IMR-90 (cell line): Measurements from ENCODE around the gene TIMM50. TPM values are rescaled to one million over a fixed set of nuclear protein-coding genes. Genes with fewer than 3 reads are reported as not detected.
A peak's percentile ranks its signal among the peaks of the same experiment; 100 is the strongest.

Experiments
- ATAC-seq: fragments of 200-7000 bp; cut with Tn5 transposase; 2 replicates; pipeline ENCODE4 v1.9.1; 2020; ENCODE audit warnings: low read depth, mild to moderate bottlenecking, moderate library complexity
- BruUV-seq: library from RNA; stranded (reverse); fragments of 400-500 nt; replicated peaks from 2 replicates; lab custom pipeline; 2021; lab: Mats Ljungman, UMichigan
- CTCF ChIA-PET: fragments of 300-600 bp; formaldehyde crosslinking; extraction: SDS; loops from one replicate; lab custom pipeline; 2021; ENCODE audit warnings: antibody characterized with exemption; lab: Yijun Ruan, JAX
- POLR2A ChIA-PET: fragments of 300-600 bp; sonication (Branson Sonifier 250); formaldehyde crosslinking; loops from one replicate; lab custom pipeline; 2022; ENCODE audit warnings: antibody characterized with exemption; ENCODE audit not compliant: unreplicated experiment; lab: Charles Lee
- DNase-seq: peaks from one replicate; pipeline ENCODE4 v3.0.0; 2013
- H2AFZ ChIP-seq: replicated peaks from 2 replicates; pipeline ENCODE3; 2013; ENCODE audit warnings: low read length, mild to moderate bottlenecking; ENCODE audit not compliant: poor library complexity
- H2AK5ac ChIP-seq: 2 replicates; pipeline ENCODE4 v1.6.1; 2013; ENCODE audit warnings: low read depth, low read length, inconsistent platforms
- H2AK9ac ChIP-seq: replicated peaks from 2 replicates; pipeline ENCODE3; 2013; ENCODE audit warnings: mild to moderate bottlenecking, low read depth, low read length, moderate library complexity; ENCODE audit not compliant: poor library complexity
- H2BK120ac ChIP-seq: 2 replicates; pipeline ENCODE4 v1.6.1; 2013; ENCODE audit warnings: low read depth, low read length, inconsistent platforms
- H2BK15ac ChIP-seq: 3 replicates; pipeline ENCODE4 v1.6.1; 2013; ENCODE audit warnings: low read depth, low read length, inconsistent platforms
- H2BK20ac ChIP-seq: 2 replicates; pipeline ENCODE4 v1.6.1; 2013; ENCODE audit warnings: low read depth, mild to moderate bottlenecking, inconsistent platforms, low read length, moderate library complexity
- H2BK5ac ChIP-seq: 2 replicates; pipeline ENCODE4 v1.6.1; 2013; ENCODE audit warnings: mild to moderate bottlenecking, low read depth, low read length, inconsistent platforms; ENCODE audit not compliant: poor library complexity, severe bottlenecking
- H3K14ac ChIP-seq: replicated peaks from 2 replicates; pipeline ENCODE4 v1.6.1; 2013; ENCODE audit warnings: low read depth, low read length, inconsistent platforms
- H3K18ac ChIP-seq: 2 replicates; pipeline ENCODE4 v1.6.1; 2013; ENCODE audit warnings: low read depth, low read length, control low read depth
- H3K23ac ChIP-seq: 2 replicates; pipeline ENCODE4 v1.6.1; 2013; ENCODE audit warnings: low read depth, low read length, inconsistent platforms
- H3K27ac ChIP-seq: 2 replicates; pipeline ENCODE4 v1.5.1; 2013; ENCODE audit warnings: mild to moderate bottlenecking, control low read depth, low read length; ENCODE audit not compliant: insufficient read depth
- H3K27me3 ChIP-seq: 2 replicates; pipeline ENCODE4 v1.6.1; 2013; ENCODE audit warnings: low read length; ENCODE audit not compliant: control insufficient read depth, insufficient read depth
- H3K36me3 ChIP-seq: 2 replicates; pipeline ENCODE4 v1.6.1; 2013; ENCODE audit warnings: low read length, mixed read lengths; ENCODE audit not compliant: control insufficient read depth, insufficient read depth
- H3K4ac ChIP-seq: 2 replicates; pipeline ENCODE4 v1.6.1; 2013; ENCODE audit warnings: low read depth, low read length, inconsistent platforms
- H3K4me1 ChIP-seq: 2 replicates; pipeline ENCODE4 v1.6.1; 2013; ENCODE audit warnings: low read length, mixed read lengths; ENCODE audit not compliant: control insufficient read depth, insufficient read depth
- H3K4me2 ChIP-seq: 2 replicates; pipeline ENCODE4 v1.6.1; 2013; ENCODE audit warnings: low read depth, mild to moderate bottlenecking, control low read depth, low read length, moderate library complexity
- H3K4me3 ChIP-seq: 2 replicates; pipeline ENCODE4 v1.5.1; 2013; ENCODE audit warnings: low read depth, mild to moderate bottlenecking, control low read depth, low read length, moderate library complexity; ENCODE audit not compliant: insufficient read depth
- H3K56ac ChIP-seq: 2 replicates; pipeline ENCODE4 v1.6.1; 2013; ENCODE audit warnings: low read length, inconsistent platforms; ENCODE audit not compliant: insufficient read depth; ENCODE audit errors: extremely low read depth
- H3K79me1 ChIP-seq, 2 experiments: 2 replicates each; pipeline ENCODE4 v1.6.1; 2013; ENCODE audit warnings: low read length in 2 of 2, inconsistent platforms in 1 of 2, low read depth in 1 of 2
- H3K9ac ChIP-seq: 2 replicates; pipeline ENCODE4 v1.6.1; 2013; ENCODE audit warnings: low read depth, low read length, control low read depth
- H3K9me1 ChIP-seq: 2 replicates; pipeline ENCODE4 v1.6.1; 2013; ENCODE audit warnings: low read length, inconsistent platforms; ENCODE audit not compliant: insufficient read depth
- H3K9me3 ChIP-seq: 2 replicates; pipeline ENCODE4 v1.6.1; 2013; ENCODE audit warnings: low read length; ENCODE audit not compliant: control insufficient read depth, insufficient read depth
- H4K20me1 ChIP-seq: 2 replicates; pipeline ENCODE4 v1.6.1; 2013; ENCODE audit warnings: low read length, inconsistent platforms; ENCODE audit not compliant: insufficient read depth
- H4K5ac ChIP-seq: 2 replicates; pipeline ENCODE4 v1.6.1; 2013; ENCODE audit warnings: mild to moderate bottlenecking, low read depth, low read length, control low read depth
- H4K8ac ChIP-seq, 2 experiments: 2 replicates each; pipeline ENCODE4 v1.6.1; 2013; ENCODE audit warnings: low read depth in 2 of 2, low read length in 2 of 2, control low read depth in 1 of 2, inconsistent platforms in 1 of 2
- H4K91ac ChIP-seq: 2 replicates; pipeline ENCODE4 v1.6.1; 2013; ENCODE audit warnings: low read depth, low read length, inconsistent platforms; ENCODE audit not compliant: insufficient read depth
- BHLHE40 ChIP-seq: fragments of 150-350 bp; IDR thresholded peaks from 2 replicates; pipeline ENCODE4 v1.6.1; 2016; ENCODE audit warnings: mild to moderate bottlenecking, low read depth, low read length
- FOS ChIP-seq: fragments of 150-350 bp; IDR thresholded peaks from 2 replicates; pipeline ENCODE4 v1.6.1; 2016; ENCODE audit warnings: low read depth, low read length
- MAZ ChIP-seq: IDR thresholded peaks from 2 replicates; pipeline ENCODE4 v1.6.1; 2012; ENCODE audit warnings: low read depth, mild to moderate bottlenecking, low read length, improper control_type of control experiment, moderate library complexity, borderline replicate concordance
- MXI1 ChIP-seq: IDR thresholded peaks from 2 replicates; pipeline ENCODE4 v1.6.1; 2012; ENCODE audit warnings: low read depth, mild to moderate bottlenecking, low read length, moderate library complexity, borderline replicate concordance
- RAD21 ChIP-seq: IDR thresholded peaks from 2 replicates; pipeline ENCODE4 v1.6.1; 2012; ENCODE audit warnings: low read length, improper control_type of control experiment
- SMC3 ChIP-seq: fragments of 150-350 bp; IDR thresholded peaks from 2 replicates; pipeline ENCODE4 v1.6.1; 2016; ENCODE audit warnings: low read depth, mild to moderate bottlenecking, antibody characterized with exemption, low read length, moderate library complexity
- WGBS, 2 experiments: methylation state at CpG; one replicate each; pipeline versions ENCODE4 v1.1.5 to v1.1.7; 2013; ENCODE audit warnings: missing lambda C conversion rate in 2 of 2; ENCODE audit not compliant: insufficient read length in 1 of 2; ENCODE audit errors: extremely low coverage in 2 of 2; 5-methylcytosine and 5-hydroxymethylcytosine counted together
- dilution Hi-C: fragments of 300-500 bp; cut with HindIII; formaldehyde crosslinking; loops from one replicate; pipeline ENCODE4 v1.14.3; 2018; ENCODE audit warnings: low sequenced_read_pairs; ENCODE audit not compliant: unreplicated experiment
- in situ Hi-C: fragments of 300-500 bp; cut with MboI; formaldehyde crosslinking; loops from 3 replicates; pipeline ENCODE4 v1.14.3; 2019; ENCODE audit warnings: low sequenced_read_pairs, inconsistent platforms, mixed read lengths
- intact Hi-C: fragments of 100-400 bp; cut with micrococcal nuclease; formaldehyde crosslinking; loops from 2 replicates; pipeline ENCODE4 v1.10.0; 2022
- polyA plus RNA-seq, 3 experiments: library from polyadenylated mRNA; depleted of rRNA; stranded (reverse); fragments of >200 nt; gene quantifications; 2 replicates each; pipeline ENCODE4 v1.2.3, GENCODE V29; 2012; ENCODE audit warnings: low replicate concordance in 1 of 3
- total RNA-seq: library from RNA; depleted of rRNA; stranded (reverse); fragments of >200 nt; gene quantifications from 2 replicates; pipeline ENCODE4 v1.2.3, GENCODE V29; 2012
- TF ChIP-seq, protein P1 (sequence below): conservative IDR thresholded peaks from 2 replicates; pipeline ENCODE4 v1.5.1; 2012; ENCODE audit warnings: mild to moderate bottlenecking, low read depth, low read length, improper control_type of control experiment
- TF ChIP-seq, protein P2 (sequence below): fragments of 150-350 bp; IDR thresholded peaks from 2 replicates; pipeline ENCODE4 v1.6.1; 2017; ENCODE audit warnings: mild to moderate bottlenecking, antibody characterized with exemption, low read length, low read depth

TIMM50 gene
- total and polyA plus RNA-seq, 2 of the 4 experiments (the other 2 are of a cell fraction), result 52.0 to 76.8 TPM

DNA sequence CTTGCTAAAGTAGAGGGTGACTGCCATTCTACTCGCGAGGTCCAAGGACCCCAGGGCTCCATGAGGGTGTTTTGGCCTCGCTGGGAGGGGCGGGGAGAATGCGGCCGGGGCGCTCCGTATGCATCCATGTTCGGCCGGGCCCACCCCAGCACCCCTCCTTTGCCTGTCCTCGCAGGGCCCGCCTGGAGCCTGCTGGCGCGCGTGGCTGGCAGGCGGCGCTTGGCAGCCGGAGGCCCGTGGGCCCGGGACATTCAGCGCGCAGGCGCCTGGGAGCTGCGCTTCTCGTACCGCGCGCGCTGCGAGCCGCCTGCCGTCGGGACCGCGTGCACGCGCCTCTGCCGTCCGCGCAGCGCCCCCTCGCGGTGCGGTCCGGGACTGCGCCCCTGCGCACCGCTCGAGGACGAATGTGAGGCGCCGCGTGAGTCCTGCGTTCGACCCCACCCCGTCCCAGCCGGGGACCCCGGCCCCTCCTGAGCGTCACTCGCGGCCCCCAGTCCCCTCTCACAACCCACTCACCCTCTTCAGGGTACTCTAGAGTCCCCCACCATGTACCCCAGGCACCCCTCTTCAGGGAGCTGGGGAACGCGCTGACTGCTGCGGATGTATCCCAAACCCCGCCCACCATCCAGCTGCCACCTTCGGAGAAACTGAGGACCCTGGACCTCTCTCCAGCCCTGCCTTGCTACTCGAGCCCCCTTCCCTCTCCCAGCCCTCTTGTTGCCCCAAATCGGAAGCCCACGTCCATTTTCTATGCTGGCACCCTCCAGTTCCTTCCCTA is 22.2 kb downstream of the TIMM50 start:
- CTCF ChIA-PET, result interaction anchor here (0.6 to 0.7 kb wide), 2 partner anchors 13 to 62 kb away, joined by 4 to 6 read pairs; no protein-coding TSS in a partner anchor

More for the DNA sequence above, 22.2 kb downstream of the TIMM50 start:
- DNase-seq (peak; percentile 73), ATAC-seq (peak; percentile 66)
- intact Hi-C loops, result no loop called here
- 29% methylated on average over 11 of the region's 69 CpGs; no CpG with 5 or more reads in 1 of the 2 experiments for WGBS, 2 experiments
- H3K27ac ChIP-seq, result no peak overlapping the region
- dilution Hi-C loops, result no loop called here
- H3K36me3 ChIP-seq, result no peaks in the 10 kb centered on the region
- H2BK20ac ChIP-seq, result no peak overlapping the region
- no peak overlapping the region for H2BK5ac ChIP-seq
- no peak overlapping the region for H3K23ac ChIP-seq
- H4K91ac ChIP-seq, result no peak overlapping the region
- no peak overlapping the region for H2AK9ac ChIP-seq
- peaks cover 48% of the 10 kb centered on the region for H3K27me3 ChIP-seq
- no peaks in the 10 kb centered on the region for H3K79me1 ChIP-seq
- H2AK5ac ChIP-seq, result no peak overlapping the region
- H3K9me1 ChIP-seq, result no peaks in the 10 kb centered on the region; the same call in 1 of the 2 replicates
- no peak overlapping the region for H2BK15ac ChIP-seq
- no peak overlapping the region for H3K18ac ChIP-seq
- no peaks in the 10 kb centered on the region for H3K9me3 ChIP-seq
- no peak overlapping the region for H3K9ac ChIP-seq
- no TSS peak for BruUV-seq
- no peak overlapping the region for H3K4ac ChIP-seq
- H2AFZ ChIP-seq, result peak overlapping the region; percentile 90
- TF ChIP-seq, protein P1, sequence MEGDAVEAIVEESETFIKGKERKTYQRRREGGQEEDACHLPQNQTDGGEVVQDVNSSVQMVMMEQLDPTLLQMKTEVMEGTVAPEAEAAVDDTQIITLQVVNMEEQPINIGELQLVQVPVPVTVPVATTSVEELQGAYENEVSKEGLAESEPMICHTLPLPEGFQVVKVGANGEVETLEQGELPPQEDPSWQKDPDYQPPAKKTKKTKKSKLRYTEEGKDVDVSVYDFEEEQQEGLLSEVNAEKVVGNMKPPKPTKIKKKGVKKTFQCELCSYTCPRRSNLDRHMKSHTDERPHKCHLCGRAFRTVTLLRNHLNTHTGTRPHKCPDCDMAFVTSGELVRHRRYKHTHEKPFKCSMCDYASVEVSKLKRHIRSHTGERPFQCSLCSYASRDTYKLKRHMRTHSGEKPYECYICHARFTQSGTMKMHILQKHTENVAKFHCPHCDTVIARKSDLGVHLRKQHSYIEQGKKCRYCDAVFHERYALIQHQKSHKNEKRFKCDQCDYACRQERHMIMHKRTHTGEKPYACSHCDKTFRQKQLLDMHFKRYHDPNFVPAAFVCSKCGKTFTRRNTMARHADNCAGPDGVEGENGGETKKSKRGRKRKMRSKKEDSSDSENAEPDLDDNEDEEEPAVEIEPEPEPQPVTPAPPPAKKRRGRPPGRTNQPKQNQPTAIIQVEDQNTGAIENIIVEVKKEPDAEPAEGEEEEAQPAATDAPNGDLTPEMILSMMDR, result peak; percentile 87
- TF ChIP-seq MXI1 (no peak), SMC3 (peak; percentile 47), RAD21 (peak; percentile 25), BHLHE40 (0 out of 2 replicates have a peak, but pooled peaks have one; percentile 50), FOS (no peak), MAZ (0 out of 2 replicates have a peak, but pooled peaks have one; percentile 25)
- TF ChIP-seq, protein P2, sequence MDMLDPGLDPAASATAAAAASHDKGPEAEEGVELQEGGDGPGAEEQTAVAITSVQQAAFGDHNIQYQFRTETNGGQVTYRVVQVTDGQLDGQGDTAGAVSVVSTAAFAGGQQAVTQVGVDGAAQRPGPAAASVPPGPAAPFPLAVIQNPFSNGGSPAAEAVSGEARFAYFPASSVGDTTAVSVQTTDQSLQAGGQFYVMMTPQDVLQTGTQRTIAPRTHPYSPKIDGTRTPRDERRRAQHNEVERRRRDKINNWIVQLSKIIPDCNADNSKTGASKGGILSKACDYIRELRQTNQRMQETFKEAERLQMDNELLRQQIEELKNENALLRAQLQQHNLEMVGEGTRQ, result 0 out of 2 replicates have a peak, but pooled peaks have one; percentile 1
- H3K14ac ChIP-seq, result no peak overlapping the region
- POLR2A ChIA-PET, result no interaction called here
- H3K4me1 ChIP-seq, result peaks cover 3% of the 10 kb centered on the region; the same call in 1 of the 2 replicates
- H2BK120ac ChIP-seq, result no peak overlapping the region
- no peak overlapping the region for H3K4me2 ChIP-seq
- no peak overlapping the region for H4K5ac ChIP-seq
- no peak overlapping the region for H3K56ac ChIP-seq
- no peaks in the 10 kb centered on the region for H4K20me1 ChIP-seq
- in situ Hi-C loops, result no loop called here
- H3K4me3 ChIP-seq, result no peak overlapping the region
- peak overlapping the region in 1 of 2 experiments; percentile 27; a peak in 1 of 4 replicates for H4K8ac ChIP-seq
